DLD1 (cell line): ENCODE data around the gene RNF181.
"Not testable (repeated sequence)": the region's sequence is repeated elsewhere in the genome, so short reads cannot be mapped to it uniquely, and the experiment has no call there.

Source experiments
- in situ Hi-C: cut with HindIII; loops from 2 replicates; pipeline ENCODE4 v1.10.0; 2017; ENCODE audit warnings: low sequenced_read_pairs

Gene RNF181

DNA sequence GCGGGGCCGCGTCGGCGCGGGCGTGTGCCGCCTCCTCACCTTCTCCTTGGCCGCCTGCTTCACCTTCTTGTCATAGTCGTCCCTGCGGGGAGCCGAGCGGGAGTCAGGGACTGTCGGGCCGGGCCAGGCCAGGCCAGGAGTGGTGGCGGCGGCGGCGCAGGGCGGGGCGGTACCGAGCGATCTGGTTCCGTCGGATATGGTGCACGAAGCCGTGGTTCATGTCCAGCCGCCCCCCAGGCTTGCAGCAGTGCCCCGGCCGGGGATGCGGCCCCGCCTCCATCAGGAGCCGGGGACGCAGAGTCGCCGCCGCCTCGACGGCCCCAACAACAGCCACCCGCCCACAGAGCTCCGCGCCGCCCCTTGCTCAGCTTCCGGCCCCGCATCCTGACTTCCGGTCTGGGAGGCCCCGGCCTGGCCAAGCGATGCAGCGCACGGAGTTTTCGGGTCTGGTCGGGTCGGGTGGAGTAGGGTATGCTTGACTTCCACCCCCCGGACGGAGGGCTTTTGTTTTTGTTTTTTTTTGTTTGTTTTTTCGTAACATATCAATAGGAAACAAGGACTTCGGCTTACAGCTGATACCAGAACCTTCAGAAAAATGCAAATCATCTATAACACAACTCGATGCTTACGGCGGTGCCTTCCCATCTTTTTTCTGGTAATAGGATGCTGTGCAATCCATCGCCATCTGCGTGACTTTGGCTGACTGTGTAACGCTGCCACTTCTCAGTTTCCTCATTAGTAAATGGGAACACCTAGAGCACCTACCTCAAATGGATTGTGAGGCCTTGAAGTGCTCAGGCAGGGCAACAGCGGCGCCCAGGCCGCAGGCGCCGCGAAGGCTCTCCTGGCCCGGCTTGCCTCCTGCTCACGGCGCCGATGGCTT is 16.4 kb downstream of the RNF181 start, which contains the start of gene C2orf68:
Gene C2orf68 (minus strand): TSS at position 362 of the 883 bp plus-strand sequence. CDS start 82 bp downstream, at position 280.
- in situ Hi-C loops = no loop called here

GRCh38 chr2:85613717-85614515 is 18.4 kb downstream of the RNF181 start:
- in situ Hi-C loops = no loop called here

- in situ Hi-C loops = not testable (repeated sequence)
These were observed 19.2 kb downstream of the RNF181 start for GRCh38 chr2:85614757-85615156.

GRCh38 chr2:85615413-85615728 is 19.8 kb downstream of the RNF181 start:
- in situ Hi-C loops = no loop called here

- in situ Hi-C loops = not testable (repeated sequence)
These were observed 22.2 kb downstream of the RNF181 start for GRCh38 chr2:85617723-85618122.

DNA sequence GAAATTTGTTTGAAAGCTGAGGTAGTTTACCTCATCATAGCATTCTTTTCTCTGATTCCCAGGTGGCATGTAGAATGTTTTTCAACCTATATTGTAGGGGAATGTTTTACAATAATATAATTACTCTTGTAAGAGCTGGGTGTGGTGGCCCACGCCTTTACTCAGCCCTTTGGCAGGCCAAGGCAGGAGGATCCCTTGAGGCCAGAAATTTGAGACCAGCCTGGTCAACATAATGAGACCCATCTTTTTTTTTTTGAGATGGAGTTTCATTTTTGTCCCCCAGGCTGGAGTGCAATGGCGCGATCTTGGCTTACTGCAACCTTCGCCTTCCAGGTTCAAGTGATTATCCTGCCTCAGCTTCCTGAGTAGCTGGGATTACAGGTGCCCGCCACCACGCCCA is 24.1 kb downstream of the RNF181 start:
- in situ Hi-C loops = no loop called here

DNA sequence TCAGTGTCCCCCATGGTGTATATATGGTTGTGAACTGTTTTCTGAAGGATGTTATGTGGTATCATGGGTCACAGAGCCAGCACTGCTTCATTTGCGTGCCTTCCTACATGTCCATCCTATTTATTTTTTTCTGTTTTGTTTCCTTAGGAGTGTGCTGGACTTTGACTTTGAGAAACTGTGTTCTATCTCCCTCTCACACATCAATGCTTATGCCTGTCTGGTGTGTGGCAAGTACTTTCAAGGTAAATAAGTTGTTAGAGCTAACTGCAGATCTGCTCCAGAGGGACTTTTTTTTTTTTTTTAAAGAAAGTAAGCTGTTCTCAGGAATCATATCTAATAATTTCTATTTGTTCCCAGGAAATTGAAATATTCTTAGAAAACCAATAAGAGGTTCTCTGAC is 25.8 kb downstream of the RNF181 start:
- in situ Hi-C loops = no loop called here

DNA sequence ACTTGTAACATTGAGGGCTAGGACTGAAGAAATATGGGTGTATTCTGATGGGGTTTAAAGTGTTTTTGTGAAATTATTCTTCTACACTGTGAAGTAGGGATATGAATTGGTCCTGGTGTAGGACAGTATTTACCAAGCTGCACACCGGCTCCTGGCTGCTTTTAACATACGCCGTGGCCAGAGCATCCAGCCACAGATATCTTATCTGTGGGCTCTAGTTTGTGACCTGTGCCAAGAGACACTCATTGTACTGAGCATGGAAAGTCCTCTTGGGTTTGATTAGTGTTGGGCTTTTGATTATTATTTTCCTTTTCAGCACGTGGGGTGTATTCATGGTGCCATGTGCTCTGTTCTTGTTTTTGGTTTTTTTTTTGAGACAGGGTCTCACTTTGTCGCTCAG is 28.4 kb downstream of the RNF181 start:
- in situ Hi-C loops = no loop called here

- in situ Hi-C loops = no loop called here
These were observed 33.1 kb downstream of the RNF181 start for GRCh38 chr2:85628658-85629057.

GRCh38 chr2:85631316-85631715 is 35.8 kb downstream of the RNF181 start:
- in situ Hi-C loops = no loop called here

GRCh38 chr2:85635011-85635410 is 39.5 kb downstream of the RNF181 start:
- in situ Hi-C loops = no loop called here

GRCh38 chr2:85635636-85636035 is 40.1 kb downstream of the RNF181 start:
- in situ Hi-C loops = no loop called here

DNA sequence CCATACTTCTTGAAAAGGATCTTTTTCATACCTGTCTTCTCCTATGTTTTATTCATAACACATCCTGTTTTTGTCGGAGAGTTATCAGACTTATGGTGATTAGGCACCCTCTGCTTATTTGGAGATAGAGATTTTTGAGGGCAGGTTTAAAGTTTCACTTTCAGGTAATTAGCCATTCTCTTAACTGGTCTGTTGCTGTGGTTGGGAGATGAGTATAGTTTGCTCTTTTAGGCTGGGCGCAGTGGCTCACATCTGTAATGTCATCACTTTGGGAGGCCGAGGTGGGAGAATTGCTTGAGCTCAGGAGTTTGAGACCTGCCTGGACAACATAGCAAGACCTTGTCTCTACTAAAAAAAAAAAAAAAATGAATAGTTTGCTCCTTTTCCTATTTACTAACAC is 47.2 kb downstream of the RNF181 start:
- in situ Hi-C loops = no loop called here

GRCh38 chr2:85644909-85645308 is 49.4 kb downstream of the RNF181 start:
- in situ Hi-C loops = no loop called here

- in situ Hi-C loops = no loop called here
These were observed 50.6 kb downstream of the RNF181 start for GRCh38 chr2:85646166-85646565.
